CD4-positive, alpha-beta T cell (primary cell): ENCODE measurements around the gene IFT27. TPM values are rescaled to one million over a fixed set of nuclear protein-coding genes. Genes with fewer than 3 reads are reported as not detected.

ENCODE experiments used
- ATAC-seq: fragments of 200-7000 bp; cut with Tn5 transposase; one replicate; pipeline ENCODE4 v1.10.0; 2022; ENCODE audit warnings: mild to moderate bottlenecking; ENCODE audit not compliant: poor library complexity
- CTCF ChIA-PET: fragments of 350-600 bp; sonication (Branson Sonifier 250); formaldehyde crosslinking; loops from one replicate; lab custom pipeline; 2021; ENCODE audit warnings: antibody characterized with exemption, inconsistent platforms; lab: Charles Lee
- POLR2A ChIA-PET: fragments of 350-600 bp; sonication (Branson Sonifier 250); formaldehyde crosslinking; loops from one replicate; lab custom pipeline; 2021; ENCODE audit warnings: antibody characterized with exemption, inconsistent platforms; lab: Charles Lee
- DNase-seq, 14 experiments: peaks; one replicate each; pipeline ENCODE4 v3.0.0-alpha.2; 2013 to 2020; ENCODE audit warnings: mixed read lengths in 2 of 14
- H3K27ac ChIP-seq, 2 donors: one replicate each; pipeline versions ENCODE4 v1.5.1 to v1.7.0; 2013; ENCODE audit warnings: low read length in 2 of 2, low read depth in 1 of 2, mild to moderate bottlenecking in 1 of 2
- H3K27me3 ChIP-seq, 2 experiments: 1 replicate in 1 of 2; 2 replicates in 1 of 2; pipeline versions ENCODE4 v1.6.1 to v1.7.0; 2013; ENCODE audit warnings: low read length in 2 of 2, control low read depth in 1 of 2, mild to moderate bottlenecking in 1 of 2, moderate library complexity in 1 of 2; ENCODE audit not compliant: insufficient read depth in 2 of 2, control insufficient read depth in 1 of 2
- H3K36me3 ChIP-seq: one replicate; pipeline ENCODE4 v1.6.1; 2013; ENCODE audit warnings: low read length, control low read depth; ENCODE audit not compliant: insufficient read depth
- H3K4me1 ChIP-seq: one replicate; pipeline ENCODE4 v1.6.1; 2013; ENCODE audit warnings: low read length, control low read depth; ENCODE audit not compliant: insufficient read depth
- H3K4me3 ChIP-seq: one replicate; pipeline ENCODE4 v1.5.1; 2013; ENCODE audit warnings: mild to moderate bottlenecking, low read length, moderate library complexity
- H3K9me3 ChIP-seq, 2 experiments: 1 replicate in 1 of 2; 2 replicates in 1 of 2; pipeline versions ENCODE4 v1.6.1 to v1.7.0; 2013; ENCODE audit warnings: low read length in 2 of 2, mild to moderate bottlenecking in 2 of 2, control low read depth in 1 of 2, moderate library complexity in 1 of 2; ENCODE audit not compliant: control insufficient read depth in 1 of 2, insufficient read depth in 1 of 2
- H3K27ac Mint-ChIP-seq: one replicate; pipeline ENCODE4 v1.8.0; 2020; ENCODE audit warnings: mixed read lengths
- H3K27me3 Mint-ChIP-seq: one replicate; pipeline ENCODE4 v1.8.0; 2021; ENCODE audit warnings: mixed read lengths
- H3K36me3 Mint-ChIP-seq: one replicate; pipeline ENCODE4 v1.8.0; 2021; ENCODE audit warnings: low read depth, mixed read lengths
- H3K4me1 Mint-ChIP-seq: one replicate; pipeline ENCODE4 v1.8.0; 2021; ENCODE audit warnings: low read depth, mixed read lengths
- H3K4me3 Mint-ChIP-seq: one replicate; pipeline ENCODE4 v1.8.0; 2020; ENCODE audit warnings: mild to moderate bottlenecking, mixed read lengths
- H3K9me3 Mint-ChIP-seq: one replicate; pipeline ENCODE4 v1.8.0; 2020; ENCODE audit warnings: mixed read lengths
- intact Hi-C, 2 experiments: fragments of 100-400 bp; cut with DNase I in 1 of 2; cut with micrococcal nuclease in 1 of 2; formaldehyde crosslinking; loops; one replicate each; pipeline versions ENCODE4 v1.15.1 to v1.9.0; 2023 to 2025; cut with DNase I, micrococcal nuclease
- total RNA-seq, 174 experiments: library from RNA in 2 of 174; stranded (reverse) in 2 of 174; gene quantifications; one replicate each; pipeline ENCODE4 v1.2.3 and lab custom pipeline; 2021 to 2026
- TF ChIP-seq, protein P1 (sequence below): fragments of 200-600 bp; IDR thresholded peaks from one replicate; pipeline ENCODE4 v1.8.0; 2022; ENCODE audit warnings: antibody characterized with exemption, mild to moderate bottlenecking

The IFT27 gene
- total RNA-seq, 2 experiments from 2014 or later = 10.2 to 10.9 TPM

GRCh38 chr22:36797911-36798673, 22.2 kb upstream of the IFT27 start:
- CTCF ChIA-PET = no interaction called here
- intact Hi-C loops = no loop called here
- Mint-ChIP-seq H3K36me3 (no peaks in the 10 kb centered on the region), H3K4me3 (no peak overlapping the region), H3K27me3 (peaks cover 22% of the 10 kb centered on the region), H3K9me3 (no peaks in the 10 kb centered on the region), H3K27ac (no peak overlapping the region), H3K4me1 (no peaks in the 10 kb centered on the region)
- POLR2A ChIA-PET = no interaction called here
- Histone ChIP-seq H3K27ac (no peak overlapping the region), H3K9me3 (peaks cover 0 to 4% of the 10 kb centered on the region in 2 experiments), H3K27me3 (peaks cover 2 to 3% of the 10 kb centered on the region in 2 experiments), H3K4me3 (no peak overlapping the region), H3K36me3 (no peaks in the 10 kb centered on the region), H3K4me1 (no peaks in the 10 kb centered on the region)
- TF ChIP-seq, protein P1, sequence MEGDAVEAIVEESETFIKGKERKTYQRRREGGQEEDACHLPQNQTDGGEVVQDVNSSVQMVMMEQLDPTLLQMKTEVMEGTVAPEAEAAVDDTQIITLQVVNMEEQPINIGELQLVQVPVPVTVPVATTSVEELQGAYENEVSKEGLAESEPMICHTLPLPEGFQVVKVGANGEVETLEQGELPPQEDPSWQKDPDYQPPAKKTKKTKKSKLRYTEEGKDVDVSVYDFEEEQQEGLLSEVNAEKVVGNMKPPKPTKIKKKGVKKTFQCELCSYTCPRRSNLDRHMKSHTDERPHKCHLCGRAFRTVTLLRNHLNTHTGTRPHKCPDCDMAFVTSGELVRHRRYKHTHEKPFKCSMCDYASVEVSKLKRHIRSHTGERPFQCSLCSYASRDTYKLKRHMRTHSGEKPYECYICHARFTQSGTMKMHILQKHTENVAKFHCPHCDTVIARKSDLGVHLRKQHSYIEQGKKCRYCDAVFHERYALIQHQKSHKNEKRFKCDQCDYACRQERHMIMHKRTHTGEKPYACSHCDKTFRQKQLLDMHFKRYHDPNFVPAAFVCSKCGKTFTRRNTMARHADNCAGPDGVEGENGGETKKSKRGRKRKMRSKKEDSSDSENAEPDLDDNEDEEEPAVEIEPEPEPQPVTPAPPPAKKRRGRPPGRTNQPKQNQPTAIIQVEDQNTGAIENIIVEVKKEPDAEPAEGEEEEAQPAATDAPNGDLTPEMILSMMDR = no peak
- DNase-seq (no peak), ATAC-seq (no peak)

DNA sequence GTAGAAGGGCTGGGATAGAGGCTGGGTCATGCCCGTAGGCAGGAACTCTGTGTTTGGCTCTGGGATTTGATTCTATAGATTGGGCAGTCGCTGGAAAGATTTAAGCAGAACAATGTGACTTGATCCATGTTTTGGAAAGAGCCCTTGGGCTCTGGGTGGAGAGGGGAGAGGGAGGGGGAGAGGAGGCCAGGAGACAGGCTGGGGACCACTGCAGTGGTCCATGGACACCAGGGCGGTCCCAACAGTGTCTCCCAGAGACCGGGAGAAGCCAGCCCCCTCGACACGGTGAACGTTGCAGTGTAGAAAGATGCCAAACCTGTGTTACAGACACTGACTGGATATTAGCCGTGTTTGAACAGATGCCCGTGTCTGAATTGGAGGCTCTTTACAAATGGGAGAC, 21.5 kb upstream of the IFT27 start:
- peaks cover 20% of the 10 kb centered on the region for H3K27me3 Mint-ChIP-seq
- intact Hi-C loops = no loop called here
- no peaks in the 10 kb centered on the region for H3K9me3 Mint-ChIP-seq
- POLR2A ChIA-PET = no interaction called here
- DNase-seq (no peak), ATAC-seq (no peak)
- H3K36me3 Mint-ChIP-seq = no peaks in the 10 kb centered on the region
- TF ChIP-seq, protein P1 = no peak
- H3K27me3 ChIP-seq = peaks cover 2 to 3% of the 10 kb centered on the region in 2 experiments
- H3K27ac ChIP-seq = no peak overlapping the region
- no peak overlapping the region for H3K27ac Mint-ChIP-seq
- H3K9me3 ChIP-seq = peaks cover 0 to 4% of the 10 kb centered on the region in 2 experiments
- H3K4me1 ChIP-seq = no peaks in the 10 kb centered on the region
- H3K4me3 Mint-ChIP-seq = no peak overlapping the region
- H3K4me3 ChIP-seq = no peak overlapping the region
- CTCF ChIA-PET = no interaction called here
- no peaks in the 10 kb centered on the region for H3K36me3 ChIP-seq
- H3K4me1 Mint-ChIP-seq = no peaks in the 10 kb centered on the region

GRCh38 chr22:36796552-36797175, 20.7 kb upstream of the IFT27 start:
- POLR2A ChIA-PET = no interaction called here
- TF ChIP-seq, protein P1 = no peak
- H3K36me3 Mint-ChIP-seq = no peaks in the 10 kb centered on the region
- intact Hi-C loops = no loop called here
- H3K27me3 Mint-ChIP-seq = peaks cover 17% of the 10 kb centered on the region
- Histone ChIP-seq H3K4me3 (no peak overlapping the region), H3K36me3 (no peaks in the 10 kb centered on the region), H3K9me3 (peaks cover 0 to 4% of the 10 kb centered on the region in 2 experiments), H3K4me1 (no peaks in the 10 kb centered on the region), H3K27ac (no peak overlapping the region), H3K27me3 (peaks cover 2 to 3% of the 10 kb centered on the region in 2 experiments)
- no peaks in the 10 kb centered on the region for H3K9me3 Mint-ChIP-seq
- CTCF ChIA-PET = no interaction called here
- no peaks in the 10 kb centered on the region for H3K4me1 Mint-ChIP-seq
- no peak for ATAC-seq
- no peak for DNase-seq
- no peak overlapping the region for H3K4me3 Mint-ChIP-seq
- H3K27ac Mint-ChIP-seq = no peak overlapping the region
